GM12892 (cell line): Measurements from ENCODE around the gene ACADVL.

Experiments
- POLR2A ChIP-seq: IDR thresholded peaks from 2 replicates; pipeline ENCODE4 v1.6.1; 2011; ENCODE audit warnings: low read depth, low read length, control low read depth
- POLR2AphosphoS5 ChIP-seq: IDR thresholded peaks from 2 replicates; pipeline ENCODE4 v1.6.1; 2011; ENCODE audit warnings: low read depth, low read length, control low read depth
- TAF1 ChIP-seq: IDR thresholded peaks from 2 replicates; pipeline ENCODE4 v1.6.1; 2011; ENCODE audit warnings: low read depth, mild to moderate bottlenecking, control low read depth, low read length, borderline replicate concordance

GRCh38 chr17:7254511-7254910, 34.8 kb downstream of the ACADVL start:
- TF ChIP-seq POLR2AphosphoS5 (no peak), POLR2A (no peak), TAF1 (no peak)
